GM19099 (cell line): ENCODE results near the gene SNX7.

Experiments
- POLR2A ChIP-seq: IDR thresholded peaks from 3 replicates; pipeline ENCODE4 v1.6.1; 2011; ENCODE audit warnings: low read depth; ENCODE audit not compliant: insufficient read length; ENCODE audit errors: extremely low read depth

Gene SNX7

GRCh38 chr1:98661544-98662355, at the start of gene SNX7:
Gene SNX7 (plus strand): TSS chr1:98661721. CDS start chr1:98661732, 11 bp downstream.
- peak; percentile 17 for TF ChIP-seq POLR2A

- no peak for TF ChIP-seq POLR2A
Measured at GRCh38 chr1:98637316-98637715, 24.2 kb upstream of the SNX7 start.

GRCh38 chr1:98638185-98638584, 23.3 kb upstream of the SNX7 start:
- no peak for TF ChIP-seq POLR2A

GRCh38 chr1:98644510-98644909, 17.0 kb upstream of the SNX7 start:
- no peak for TF ChIP-seq POLR2A

GRCh38 chr1:98651116-98651632, 10.3 kb upstream of the SNX7 start:
- no peak for TF ChIP-seq POLR2A

GRCh38 chr1:98653123-98653522, 8.4 kb upstream of the SNX7 start:
- TF ChIP-seq POLR2A, result no peak

GRCh38 chr1:98659879-98660278, 1.6 kb upstream of the SNX7 start:
- no peak for TF ChIP-seq POLR2A

- TF ChIP-seq POLR2A, result peak; percentile 33
Measured at GRCh38 chr1:98660940-98661543, 479 bp upstream of the SNX7 start.

GRCh38 chr1:98662356-98662670, 792 bp downstream of the SNX7 start:
- TF ChIP-seq POLR2A, result no peak

- no peak for TF ChIP-seq POLR2A
Measured at GRCh38 chr1:98668733-98669132, 7.2 kb downstream of the SNX7 start.

- TF ChIP-seq POLR2A, result no peak
Measured at GRCh38 chr1:98669355-98670296, 8.1 kb downstream of the SNX7 start.

GRCh38 chr1:98672189-98672588, 10.7 kb downstream of the SNX7 start:
- TF ChIP-seq POLR2A, result no peak

GRCh38 chr1:98674075-98674781, 12.7 kb downstream of the SNX7 start:
- no peak for TF ChIP-seq POLR2A

GRCh38 chr1:98675282-98675681, 13.8 kb downstream of the SNX7 start:
- no peak for TF ChIP-seq POLR2A

GRCh38 chr1:98677288-98677687, 15.8 kb downstream of the SNX7 start:
- TF ChIP-seq POLR2A, result no peak
